ENCODE measurements around the gene PIK3R3. TPM values are rescaled to one million over a fixed set of nuclear protein-coding genes. Genes with fewer than 3 reads are reported as not detected.

PIK3R3 gene
- total RNA-seq, 4 donors from 2014 or later = 3.0 to 7.6 (median 6.2) TPM

Small RNA genes lying within 50 kb of the gene (small RNA-seq; reads per million reads assigned to genes)
- gene AL358075.3 (0 reads per million in 4 donors), gene AL672043.1 (0 reads per million in 4 donors)

Other genes with a start within 250 kb of the PIK3R3 start
- gene TSPAN1, start 42.5 kb upstream of the PIK3R3 start, total RNA-seq = 10 to 100 TPM in 1 of 4 donors, 1 to 10 TPM in 3; 1.4 to 10.7 (median 5.0) TPM
- not detected for gene P3R3URF, start 43.9 kb upstream of the PIK3R3 start, total RNA-seq
- gene POMGNT1, start 65.8 kb upstream of the PIK3R3 start, total RNA-seq = 10 to 100 TPM; 23.9 to 36.7 (median 28.1) TPM
- gene LURAP1, start 70.7 kb upstream of the PIK3R3 start, total RNA-seq = 1 to 10 TPM; 1.7 to 4.6 (median 3.1) TPM
- gene RAD54L, start 115.1 kb upstream of the PIK3R3 start, total RNA-seq = 1 to 10 TPM; 1.9 to 7.8 (median 6.8) TPM
- gene LRRC41, start 171.0 kb upstream of the PIK3R3 start, total RNA-seq = 10 to 100 TPM; 44.1 to 66.4 (median 57.6) TPM
- gene UQCRH, start 171.1 kb upstream of the PIK3R3 start, total RNA-seq = 100 to 1,000 TPM; 329 to 618 (median 564) TPM
- 10 to 100 TPM; 10.1 to 22.1 (median 16.2) TPM for gene NSUN4, start 208.2 kb upstream of the PIK3R3 start, total RNA-seq